T-helper 1 cell treated with Interleukin-12 subunit alpha and Interleukin-12 subunit beta and Interleukin-4 antibody, amounts not matched to agents 30 μg/mL and 1 μg/mL, for 36 hours (primary cell): ENCODE data around the gene BAZ1A.

Experiments
- H3K27ac Mint-ChIP-seq: one replicate; pipeline ENCODE4 v1.8.0; 2021; ENCODE audit warnings: mild to moderate bottlenecking, mixed read lengths
- H3K27me3 Mint-ChIP-seq: one replicate; pipeline ENCODE4 v1.8.0; 2021; ENCODE audit warnings: low read depth, mixed read lengths
- H3K36me3 Mint-ChIP-seq: one replicate; pipeline ENCODE4 v1.8.0; 2021; ENCODE audit warnings: low read depth, mixed read lengths
- H3K4me1 Mint-ChIP-seq: one replicate; pipeline ENCODE4 v1.8.0; 2021; ENCODE audit warnings: low read depth, mixed read lengths
- H3K4me3 Mint-ChIP-seq: one replicate; pipeline ENCODE4 v1.8.0; 2021; ENCODE audit warnings: mild to moderate bottlenecking, moderate library complexity, mixed read lengths
- H3K9me3 Mint-ChIP-seq: one replicate; pipeline ENCODE4 v1.8.0; 2021; ENCODE audit warnings: mixed read lengths

Gene BAZ1A

DNA sequence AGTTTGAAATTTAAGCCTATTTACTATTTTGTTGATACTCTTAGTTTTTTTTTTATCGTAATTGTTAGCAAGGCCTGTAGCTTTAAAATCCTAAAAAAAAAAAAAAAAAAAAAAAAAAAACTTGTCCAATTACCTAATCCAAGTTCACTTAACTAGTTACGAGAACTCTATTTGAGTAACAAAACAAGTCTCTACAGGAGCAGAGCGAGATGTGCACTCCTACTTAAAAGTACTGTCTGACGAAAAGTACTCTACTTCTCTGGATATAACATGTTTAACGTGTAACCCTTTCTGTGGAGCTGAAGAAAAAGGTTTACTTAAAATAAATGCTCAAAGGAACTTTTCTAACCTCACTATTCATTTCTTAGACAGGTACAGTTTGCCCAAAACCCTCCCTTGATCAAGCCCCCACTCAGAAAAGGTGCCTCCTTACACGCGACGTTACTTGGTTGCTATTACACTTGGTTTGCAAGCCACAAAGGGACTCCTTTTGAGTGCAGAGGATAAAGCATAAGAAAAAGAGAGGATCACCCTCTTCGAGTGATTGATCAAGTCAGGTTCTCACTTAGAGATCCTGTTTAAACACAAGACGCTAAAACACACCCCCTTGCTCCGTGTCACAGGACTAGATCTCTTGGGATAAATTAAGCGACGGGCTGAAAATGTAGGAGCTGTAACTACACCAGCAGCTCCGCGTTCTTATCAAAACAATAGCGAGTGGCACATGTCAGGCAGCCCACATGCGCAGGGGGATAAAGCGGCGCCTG, 2.2 kb downstream of the BAZ1A start:
- no peaks in the 10 kb centered on the region for H3K27me3 Mint-ChIP-seq
- peak overlapping the region; percentile 91 for H3K4me3 Mint-ChIP-seq
- no peaks in the 10 kb centered on the region for H3K9me3 Mint-ChIP-seq
- peak overlapping the region; percentile 96 for H3K27ac Mint-ChIP-seq
- H3K4me1 Mint-ChIP-seq, result peaks cover 36% of the 10 kb centered on the region
- H3K36me3 Mint-ChIP-seq, result peaks cover 23% of the 10 kb centered on the region

DNA sequence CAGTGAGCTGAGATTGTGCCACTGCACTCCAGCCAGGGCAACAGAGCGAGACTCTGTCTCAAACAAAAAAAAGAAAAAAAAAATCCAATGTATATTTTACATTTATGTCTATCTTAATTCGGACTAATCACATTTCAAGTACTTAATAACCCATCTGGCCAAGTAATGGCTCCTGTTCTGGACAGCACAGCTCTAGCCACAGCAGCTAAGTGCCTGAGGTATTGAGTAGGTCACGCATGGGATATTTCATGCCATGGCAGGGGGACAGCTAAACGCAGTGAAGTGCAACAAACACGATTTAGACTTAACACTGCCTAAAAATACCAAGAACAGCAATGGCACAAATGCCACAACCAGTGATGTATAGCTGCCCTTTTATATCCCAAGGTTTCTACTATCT, 8.0 kb downstream of the BAZ1A start:
- peaks cover 21% of the 10 kb centered on the region for H3K36me3 Mint-ChIP-seq
- H3K27ac Mint-ChIP-seq, result no peak overlapping the region
- H3K4me3 Mint-ChIP-seq, result no peak overlapping the region
- no peaks in the 10 kb centered on the region for H3K9me3 Mint-ChIP-seq
- no peaks in the 10 kb centered on the region for H3K27me3 Mint-ChIP-seq
- H3K4me1 Mint-ChIP-seq, result peaks cover 35% of the 10 kb centered on the region

DNA sequence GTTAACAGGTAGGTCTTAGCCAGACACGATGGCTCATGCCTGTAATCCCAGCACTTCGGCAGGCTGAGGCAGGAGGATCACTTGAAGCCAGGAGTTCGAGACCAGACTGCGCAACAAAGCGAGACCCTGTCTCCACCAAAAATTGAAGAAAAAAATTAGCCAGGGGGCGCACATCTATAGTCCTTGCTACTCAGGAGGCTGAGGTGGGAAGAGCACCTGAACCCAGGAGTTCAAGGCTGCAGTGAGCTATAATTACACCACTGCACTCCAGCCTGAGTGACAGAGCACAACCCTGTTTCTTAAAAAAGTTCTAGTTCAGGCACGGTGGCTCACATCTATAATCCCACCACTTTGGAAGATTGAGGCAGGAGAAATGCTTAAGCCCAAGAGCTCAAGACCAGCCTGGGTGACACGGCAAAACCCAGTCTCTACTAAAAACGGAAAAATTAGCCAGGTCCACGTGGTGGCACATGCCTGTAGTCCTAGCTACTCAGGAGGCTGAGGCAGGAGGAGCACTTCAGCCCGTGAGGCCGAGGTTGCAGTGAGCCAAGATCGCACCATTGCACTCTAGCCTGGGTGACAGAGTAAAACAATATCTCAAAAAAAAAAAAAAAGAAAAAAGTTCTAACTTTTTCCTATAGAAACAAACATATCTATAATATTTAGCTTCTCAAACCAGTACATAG, 9.1 kb downstream of the BAZ1A start:
- H3K36me3 Mint-ChIP-seq, result peaks cover 20% of the 10 kb centered on the region
- H3K27ac Mint-ChIP-seq, result no peak overlapping the region
- no peaks in the 10 kb centered on the region for H3K27me3 Mint-ChIP-seq
- no peak overlapping the region for H3K4me3 Mint-ChIP-seq
- H3K4me1 Mint-ChIP-seq, result peaks cover 31% of the 10 kb centered on the region
- H3K9me3 Mint-ChIP-seq, result no peaks in the 10 kb centered on the region

DNA sequence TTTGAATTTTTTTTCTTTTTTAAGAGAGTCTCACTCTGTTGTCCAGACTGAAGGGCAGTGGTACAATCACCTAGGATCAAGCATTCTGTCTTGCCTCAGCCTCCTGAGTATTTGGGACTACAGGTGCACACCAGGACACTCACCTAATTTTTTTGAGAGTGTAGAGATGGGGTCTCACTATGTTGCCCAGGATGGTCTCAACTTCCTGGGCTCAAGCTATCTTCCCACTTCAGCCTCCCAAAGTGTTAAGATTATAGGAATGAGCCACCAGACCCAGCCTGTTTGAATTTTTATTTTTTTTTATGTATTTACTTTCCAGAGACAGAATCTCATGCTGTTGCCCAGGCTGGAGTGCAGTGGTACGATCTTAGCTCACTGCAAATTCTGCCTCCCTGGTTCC, 11.3 kb downstream of the BAZ1A start:
- H3K27ac Mint-ChIP-seq, result no peak overlapping the region
- peaks cover 14% of the 10 kb centered on the region for H3K36me3 Mint-ChIP-seq
- H3K4me3 Mint-ChIP-seq, result no peak overlapping the region
- H3K27me3 Mint-ChIP-seq, result no peaks in the 10 kb centered on the region
- no peaks in the 10 kb centered on the region for H3K9me3 Mint-ChIP-seq
- peaks cover 21% of the 10 kb centered on the region for H3K4me1 Mint-ChIP-seq

DNA sequence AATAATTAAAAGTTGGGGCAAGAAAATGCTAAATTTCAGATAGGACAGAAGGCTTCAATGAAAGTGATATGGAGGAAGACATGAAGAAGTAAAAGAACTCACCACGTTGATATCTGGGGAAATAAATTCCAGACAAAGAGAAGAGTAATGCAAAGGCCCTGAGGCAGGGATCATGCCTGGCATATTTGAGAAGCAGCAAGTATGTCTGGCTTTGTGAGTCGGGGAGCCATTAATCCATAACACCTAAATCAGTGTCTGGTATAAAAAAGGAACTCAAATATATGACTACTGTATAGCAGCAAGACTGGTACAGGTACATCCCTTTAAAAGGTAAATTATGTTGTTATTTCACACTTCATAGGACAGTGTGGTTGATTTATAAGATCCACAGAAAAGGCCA, 16.4 kb downstream of the BAZ1A start:
- no peak overlapping the region for H3K27ac Mint-ChIP-seq
- peaks cover 25% of the 10 kb centered on the region for H3K4me1 Mint-ChIP-seq
- peaks cover 23% of the 10 kb centered on the region for H3K36me3 Mint-ChIP-seq

DNA sequence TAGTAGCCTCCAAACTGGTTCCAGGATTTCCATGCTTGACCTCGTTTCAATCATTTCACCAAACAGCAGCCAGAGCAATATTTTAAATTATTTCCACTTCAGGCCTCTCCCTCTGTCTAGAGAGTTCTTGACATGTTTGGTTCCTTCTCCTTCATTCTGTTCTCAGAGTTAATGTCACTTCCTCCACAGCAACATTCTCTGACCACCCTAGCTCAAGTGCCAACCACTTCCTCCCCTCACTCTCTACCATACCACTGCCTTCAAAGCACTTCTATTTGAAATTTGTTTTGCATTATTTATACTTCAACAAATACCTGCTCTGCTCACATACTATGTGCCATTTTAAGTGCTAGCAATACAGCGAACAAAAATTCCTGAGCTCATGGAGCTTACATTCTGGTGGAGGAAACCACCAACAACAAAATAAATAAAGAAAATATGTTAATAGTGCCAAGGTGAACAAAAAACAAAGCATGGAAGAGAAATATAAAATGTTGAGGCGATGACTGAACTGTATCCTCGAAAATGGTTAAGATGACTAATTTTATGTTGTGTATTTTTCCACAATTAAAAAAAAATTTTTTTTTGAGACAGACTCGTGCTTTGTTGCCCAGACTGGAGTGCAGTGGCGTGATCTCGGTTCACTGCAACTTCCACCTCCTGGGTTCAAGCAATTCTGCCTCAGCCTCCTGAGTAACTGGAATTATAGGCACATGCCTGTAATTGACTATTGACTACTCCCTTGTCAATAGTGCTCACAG, 17.3 kb downstream of the BAZ1A start:
- Mint-ChIP-seq H3K36me3 (peaks cover 30% of the 10 kb centered on the region), H3K27me3 (no peaks in the 10 kb centered on the region), H3K27ac (peak overlapping the region; percentile 84), H3K4me1 (peaks cover 29% of the 10 kb centered on the region), H3K9me3 (no peaks in the 10 kb centered on the region), H3K4me3 (peak overlapping the region; percentile 38)

More for the DNA sequence above, 16.4 kb downstream of the BAZ1A start:
- no peak overlapping the region for H3K4me3 Mint-ChIP-seq
- H3K9me3 Mint-ChIP-seq, result no peaks in the 10 kb centered on the region
- H3K27me3 Mint-ChIP-seq, result no peaks in the 10 kb centered on the region

DNA sequence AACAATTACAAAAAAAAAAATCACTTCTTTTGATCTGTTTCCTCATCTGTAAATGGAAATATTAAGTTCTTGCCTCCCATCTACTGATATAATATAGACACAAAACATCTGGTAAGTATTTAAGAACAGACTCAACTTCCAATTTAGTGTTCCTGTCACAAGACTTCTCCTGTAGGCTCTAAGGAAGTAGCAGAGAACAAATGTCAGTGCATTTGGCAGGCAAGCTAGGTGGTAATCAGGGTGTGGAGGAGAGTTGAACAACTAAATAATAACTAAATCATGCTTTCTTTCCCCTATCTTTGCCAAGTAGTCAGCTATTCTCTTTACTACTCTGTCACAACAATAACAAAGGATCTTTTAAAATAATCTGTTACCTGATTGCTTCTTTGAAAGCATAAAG, 22.1 kb downstream of the BAZ1A start:
- peaks cover 25% of the 10 kb centered on the region for H3K4me1 Mint-ChIP-seq
- no peaks in the 10 kb centered on the region for H3K9me3 Mint-ChIP-seq
- H3K36me3 Mint-ChIP-seq, result peaks cover 32% of the 10 kb centered on the region
- H3K27me3 Mint-ChIP-seq, result no peaks in the 10 kb centered on the region
- no peak overlapping the region for H3K4me3 Mint-ChIP-seq
- peak overlapping the region; percentile 15 for H3K27ac Mint-ChIP-seq

DNA sequence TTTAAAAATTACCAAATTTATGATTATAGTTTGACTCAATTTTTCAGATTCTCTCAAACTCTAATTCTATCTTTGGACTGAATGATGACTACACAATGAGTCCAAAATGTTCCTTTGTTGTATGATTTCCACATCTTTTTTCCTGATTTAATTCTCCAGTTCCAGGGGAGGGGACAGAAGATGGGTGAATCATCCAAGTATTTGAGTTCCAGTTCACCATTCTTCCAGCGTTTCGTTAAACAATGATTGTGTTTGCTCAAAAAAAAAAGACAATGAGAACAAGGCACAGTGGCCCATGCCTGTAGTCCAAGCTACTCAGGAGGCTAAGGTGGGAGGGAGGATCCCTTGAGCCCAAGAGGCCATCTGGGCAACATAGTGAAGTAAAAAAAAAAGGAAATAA, 23.8 kb downstream of the BAZ1A start:
- Mint-ChIP-seq H3K4me1 (peaks cover 15% of the 10 kb centered on the region), H3K9me3 (no peaks in the 10 kb centered on the region), H3K36me3 (peaks cover 26% of the 10 kb centered on the region), H3K4me3 (no peak overlapping the region), H3K27ac (no peak overlapping the region), H3K27me3 (no peaks in the 10 kb centered on the region)

DNA sequence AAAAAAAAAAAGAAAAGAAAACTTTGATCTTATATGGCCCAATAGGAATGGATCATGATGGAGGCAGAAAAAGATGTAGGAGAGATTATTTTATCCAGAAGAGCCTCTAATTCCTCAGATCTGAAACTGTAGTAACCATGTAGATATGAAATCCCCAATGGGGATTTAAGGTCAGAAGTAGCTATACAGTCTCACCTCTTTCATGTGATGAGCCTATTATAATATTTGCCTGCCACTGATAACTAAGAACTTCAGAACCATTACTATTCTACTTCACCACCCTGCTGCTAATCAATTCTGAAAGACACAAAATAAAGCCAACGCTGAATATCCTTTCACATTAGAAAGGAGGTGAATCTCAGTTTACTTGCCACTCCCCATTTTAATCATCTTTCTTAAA, 29.3 kb downstream of the BAZ1A start:
- H3K4me1 Mint-ChIP-seq, result peaks cover 23% of the 10 kb centered on the region
- no peak overlapping the region for H3K27ac Mint-ChIP-seq
- H3K4me3 Mint-ChIP-seq, result no peak overlapping the region
- H3K27me3 Mint-ChIP-seq, result no peaks in the 10 kb centered on the region
- no peaks in the 10 kb centered on the region for H3K9me3 Mint-ChIP-seq
- peaks cover 16% of the 10 kb centered on the region for H3K36me3 Mint-ChIP-seq

DNA sequence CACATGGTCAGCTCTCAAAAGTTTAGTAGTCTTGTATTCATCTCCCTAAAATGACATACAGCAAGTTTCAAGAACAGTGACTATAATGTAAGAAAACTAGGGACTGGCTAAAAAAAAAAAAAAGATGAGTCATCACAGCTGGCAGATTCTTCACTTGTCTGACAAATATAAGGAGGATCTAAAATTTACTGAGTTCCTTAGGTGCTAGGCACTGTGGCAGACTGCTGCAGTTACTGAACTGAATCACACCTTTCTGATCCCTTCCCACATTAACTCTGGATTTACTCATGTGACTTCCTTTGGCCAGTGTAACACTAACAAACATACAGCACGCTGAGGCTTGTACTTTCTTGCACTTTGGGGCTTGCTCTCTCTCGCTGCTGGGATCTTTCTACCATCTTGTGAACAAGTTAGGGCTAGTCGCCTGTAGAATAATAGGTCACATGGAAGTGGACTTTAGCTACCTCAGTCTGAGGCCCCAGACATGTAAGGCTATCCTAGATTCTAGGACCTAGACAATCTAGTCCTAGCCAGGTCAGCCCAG, 32.1 kb downstream of the BAZ1A start:
- peaks cover 19% of the 10 kb centered on the region for H3K36me3 Mint-ChIP-seq
- no peaks in the 10 kb centered on the region for H3K27me3 Mint-ChIP-seq
- peaks cover 20% of the 10 kb centered on the region for H3K4me1 Mint-ChIP-seq
- peak overlapping the region; percentile 27 for H3K4me3 Mint-ChIP-seq
- no peaks in the 10 kb centered on the region for H3K9me3 Mint-ChIP-seq
- peak overlapping the region; percentile 65 for H3K27ac Mint-ChIP-seq

DNA sequence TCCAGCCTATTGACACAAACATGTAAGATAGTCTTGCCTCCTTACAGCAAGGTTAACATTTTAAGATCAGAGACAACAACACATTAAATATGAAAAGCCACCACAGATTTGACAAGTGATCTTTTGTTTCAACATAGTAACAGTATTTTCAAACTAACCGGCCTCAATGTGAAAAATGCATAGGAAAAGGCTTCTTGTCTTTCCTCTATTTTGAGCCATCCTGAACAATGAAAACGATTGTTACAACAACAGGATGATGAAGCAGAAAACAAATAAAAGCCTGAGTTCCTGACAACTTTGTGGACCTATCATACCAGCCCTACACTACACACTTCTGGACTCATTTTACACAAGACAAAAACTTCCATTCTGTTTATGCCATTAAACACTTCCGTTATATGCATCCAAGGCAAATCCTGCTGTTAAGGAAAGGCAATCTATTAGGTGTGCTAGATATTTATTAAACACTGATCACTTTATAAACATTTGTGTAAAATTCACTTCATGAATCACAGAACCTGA, 37.3 kb downstream of the BAZ1A start:
- peaks cover 19% of the 10 kb centered on the region for H3K4me1 Mint-ChIP-seq
- H3K27ac Mint-ChIP-seq, result no peak overlapping the region
- no peak overlapping the region for H3K4me3 Mint-ChIP-seq
- no peaks in the 10 kb centered on the region for H3K27me3 Mint-ChIP-seq
- H3K36me3 Mint-ChIP-seq, result peaks cover 13% of the 10 kb centered on the region
- no peaks in the 10 kb centered on the region for H3K9me3 Mint-ChIP-seq

DNA sequence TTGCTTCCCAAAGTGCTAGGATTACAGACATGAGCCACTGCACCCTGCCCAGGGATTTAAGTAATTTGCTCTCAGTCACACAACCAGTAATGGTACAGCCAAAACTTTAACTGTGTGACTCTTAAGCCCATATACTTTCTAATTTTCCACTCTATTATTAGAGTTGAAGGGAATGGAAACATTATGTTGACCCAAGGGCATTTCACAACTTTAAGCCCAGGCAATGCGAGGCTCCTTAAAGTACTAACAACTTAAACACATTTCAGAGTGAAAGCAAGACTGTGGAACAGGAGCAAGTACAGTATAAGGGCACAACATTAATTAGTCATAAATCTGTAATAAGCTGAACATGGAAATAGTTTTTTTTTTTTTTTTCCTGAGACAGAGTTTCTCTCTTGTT, 39.8 kb downstream of the BAZ1A start:
- H3K27me3 Mint-ChIP-seq, result no peaks in the 10 kb centered on the region
- H3K27ac Mint-ChIP-seq, result no peak overlapping the region
- H3K9me3 Mint-ChIP-seq, result no peaks in the 10 kb centered on the region
- H3K4me1 Mint-ChIP-seq, result peaks cover 21% of the 10 kb centered on the region
- H3K4me3 Mint-ChIP-seq, result no peak overlapping the region
- H3K36me3 Mint-ChIP-seq, result peaks cover 14% of the 10 kb centered on the region

DNA sequence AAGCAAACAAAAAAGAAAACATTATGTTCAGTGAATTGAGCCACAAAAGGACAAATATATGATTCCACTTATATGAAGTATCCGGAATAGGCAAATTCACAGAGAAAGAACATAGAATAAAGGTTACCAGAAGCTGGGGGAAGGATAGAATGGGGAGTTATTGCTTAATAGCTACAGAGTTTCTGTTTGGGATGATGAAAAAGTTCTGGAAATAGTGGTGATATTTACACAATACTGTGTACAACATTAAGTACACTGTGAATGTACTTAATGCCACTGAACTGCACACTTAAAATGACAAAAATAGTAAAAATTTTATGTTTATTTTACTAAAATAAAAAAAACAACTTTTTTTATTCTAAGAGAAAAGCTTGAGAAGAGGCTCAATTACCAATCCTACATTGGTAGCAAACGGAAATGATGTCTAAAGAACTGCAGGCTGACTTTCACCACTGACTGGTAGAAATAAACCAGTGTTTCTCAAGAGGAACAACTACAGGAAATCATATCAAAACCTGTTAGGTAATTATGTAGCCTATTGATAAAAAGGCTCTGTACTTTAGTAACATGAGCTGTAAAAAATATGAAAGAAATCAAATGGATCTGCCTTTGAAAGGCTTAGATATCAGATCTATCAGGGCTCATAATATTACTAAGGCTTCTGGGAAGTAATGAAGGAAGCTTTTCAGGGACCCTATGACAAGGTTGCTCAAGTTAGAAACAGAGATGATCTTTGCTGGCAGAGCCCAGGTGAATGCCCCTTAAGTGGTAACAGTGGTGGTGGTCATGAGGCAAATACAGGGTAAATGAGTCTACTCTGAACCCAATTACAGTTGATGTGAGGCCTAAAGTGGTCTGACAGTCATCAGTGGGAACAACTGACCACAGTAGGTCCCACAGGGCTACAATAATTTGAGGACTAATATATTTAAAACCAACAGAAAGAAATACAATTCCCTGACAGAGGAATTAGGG, 41.3 kb downstream of the BAZ1A start:
- Mint-ChIP-seq H3K27ac (peak overlapping the region; percentile 18), H3K27me3 (no peaks in the 10 kb centered on the region), H3K9me3 (no peaks in the 10 kb centered on the region), H3K36me3 (peaks cover 19% of the 10 kb centered on the region), H3K4me1 (peaks cover 29% of the 10 kb centered on the region), H3K4me3 (no peak overlapping the region)
